Pulmonary artery endothelial cell (primary cell): Measurements from ENCODE around the gene PUM2. TPM values are rescaled to one million over a fixed set of nuclear protein-coding genes. Genes with fewer than 3 reads are reported as not detected.
"Not testable (repeated sequence)": the region's sequence is repeated elsewhere in the genome, so short reads cannot be mapped to it uniquely, and the experiment has no call there.

Experiments
- DNase-seq: peaks from one replicate; pipeline ENCODE4 v3.0.0-alpha.2; 2011; ENCODE audit warnings: low read depth, low spot score
- total RNA-seq: library from RNA; depleted of rRNA; stranded (reverse); fragments of >200 nt; gene quantifications from 2 replicates; pipeline ENCODE4 v1.2.3, GENCODE V29; 2014

Gene PUM2
- total RNA-seq, 1 donor from 2014 or later = 47.5 TPM

DNA sequence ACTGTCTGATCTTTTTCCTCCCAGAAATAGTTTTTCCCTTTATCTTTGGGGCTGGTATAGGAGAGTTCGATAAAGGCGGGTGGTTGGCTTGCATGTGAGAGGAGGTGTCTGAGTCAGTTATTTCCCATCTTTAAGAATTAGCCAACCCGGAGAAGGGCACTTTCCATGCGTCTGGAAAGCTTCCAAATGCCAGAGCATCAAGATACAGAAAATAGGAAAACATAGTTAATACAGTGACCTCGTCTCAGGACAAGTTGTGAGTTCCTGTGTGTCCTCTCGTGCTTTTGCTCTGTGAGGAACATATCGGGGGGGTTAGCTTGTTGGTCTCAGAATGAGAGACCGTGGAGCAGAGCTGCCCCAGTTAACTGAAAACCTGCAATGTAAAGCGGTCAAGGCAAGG lies 18.7 kb upstream of the PUM2 start:
- DNase-seq = no peak

DNA sequence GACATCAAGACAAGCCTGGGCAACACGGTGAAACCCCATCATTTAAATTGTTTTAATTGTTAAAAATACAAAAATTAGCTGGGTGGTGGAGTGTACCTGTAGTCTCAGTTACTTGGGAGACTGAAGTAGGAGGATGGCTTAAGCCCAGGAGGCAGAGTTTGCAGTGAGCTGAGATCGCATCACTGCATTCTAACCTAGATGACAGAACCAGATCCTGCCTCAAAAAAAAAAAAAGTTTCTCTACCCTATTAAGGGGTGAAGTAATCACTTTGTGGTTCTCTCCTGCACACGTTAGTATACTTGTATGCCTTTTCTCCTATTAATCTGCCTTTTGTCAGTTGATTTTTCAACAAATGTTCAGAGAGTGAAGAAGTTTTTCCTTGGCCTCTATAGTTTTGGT lies 18.1 kb upstream of the PUM2 start:
- DNase-seq = no peak

- not testable (repeated sequence) for DNase-seq
Observed at GRCh38 chr2:20367929-20368328, 17.3 kb upstream of the PUM2 start.

GRCh38 chr2:20366672-20367116 lies 16.1 kb upstream of the PUM2 start:
- DNase-seq = no peak

DNA sequence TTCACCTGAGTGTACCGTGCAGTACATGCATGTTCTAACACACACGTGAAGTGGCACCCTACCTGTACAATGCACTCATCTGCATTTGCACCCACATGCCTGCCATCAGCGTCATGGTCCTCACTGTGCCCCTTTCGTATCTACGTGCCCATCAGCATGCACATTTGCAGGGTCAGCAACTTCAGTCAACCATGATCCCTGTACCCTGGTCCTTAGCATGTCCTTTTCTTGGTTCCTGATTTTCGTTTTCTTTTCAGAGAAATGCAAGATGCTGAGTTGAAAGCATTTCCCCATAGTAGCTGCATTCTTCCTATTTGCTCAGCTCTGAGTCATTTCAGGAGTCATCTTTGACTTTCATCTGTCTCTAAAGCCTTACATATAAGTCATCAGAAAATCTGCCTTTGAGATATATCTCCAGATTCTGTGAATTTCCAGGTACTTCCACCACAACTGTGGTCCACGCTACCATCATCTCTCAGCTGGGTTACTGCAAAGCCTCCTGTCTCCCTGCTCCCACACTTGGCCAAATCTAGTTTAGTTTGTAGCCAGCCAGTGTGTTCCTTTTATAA lies 14.7 kb upstream of the PUM2 start:
- no peak for DNase-seq

GRCh38 chr2:20363578-20363977 lies 12.9 kb upstream of the PUM2 start:
- DNase-seq = no peak

DNA sequence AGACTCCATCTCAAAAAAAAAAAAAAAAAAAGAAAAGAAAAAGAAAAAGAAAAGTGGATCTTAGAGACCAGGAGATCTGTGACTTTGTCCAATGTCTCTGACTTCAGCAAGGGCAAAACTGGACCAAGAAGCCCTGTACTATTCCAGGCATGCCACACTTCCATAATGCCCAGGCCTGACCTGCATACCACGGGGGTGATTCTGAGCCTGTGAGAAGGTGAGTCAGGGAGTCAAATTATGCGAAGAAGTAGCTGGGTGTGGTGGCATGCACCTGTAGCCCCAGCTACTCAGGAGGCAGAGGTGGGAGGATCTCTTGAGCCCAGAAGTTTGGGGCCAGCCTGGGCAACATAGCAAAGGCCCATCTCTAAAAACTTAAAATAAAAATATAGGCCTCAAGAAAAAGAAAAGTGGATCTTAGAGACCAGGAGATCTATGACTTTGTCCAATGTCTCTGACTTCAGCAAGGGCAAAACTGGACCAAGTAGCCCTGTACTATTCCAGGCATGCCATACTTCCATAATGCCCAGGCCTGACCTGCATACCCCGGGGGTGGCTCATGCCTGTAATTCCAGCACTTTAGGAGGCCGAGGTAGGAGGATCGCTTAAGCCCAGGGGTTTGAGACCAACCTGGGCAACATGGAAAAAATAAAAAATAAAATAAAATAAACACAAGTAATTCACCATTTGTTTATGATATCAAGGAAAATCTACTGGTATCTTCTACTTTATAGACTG lies 12.2 kb upstream of the PUM2 start:
- no peak for DNase-seq

- DNase-seq = no peak
Observed at GRCh38 chr2:20361893-20362292, 11.2 kb upstream of the PUM2 start.

DNA sequence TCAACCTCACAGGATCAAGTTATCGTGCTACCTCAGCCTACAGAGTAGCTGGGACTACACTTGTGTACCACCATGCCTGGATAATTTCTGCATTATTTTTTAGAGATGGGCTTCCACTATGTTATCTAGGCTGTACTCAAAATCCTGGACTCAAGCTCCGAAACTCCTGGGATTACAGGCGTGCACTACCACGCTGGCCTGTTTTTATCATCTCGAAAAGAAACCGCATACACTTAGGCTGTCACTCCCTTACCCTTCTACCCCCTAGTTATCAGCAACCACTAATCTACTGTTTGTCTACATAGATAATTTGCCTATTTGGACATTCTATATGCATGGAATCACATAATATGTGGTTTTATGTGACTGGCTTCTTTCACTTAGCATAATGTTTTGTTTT lies 8.5 kb upstream of the PUM2 start:
- DNase-seq = no peak

- DNase-seq = no peak
Observed at GRCh38 chr2:20357638-20358389, 7.2 kb upstream of the PUM2 start.

- no peak for DNase-seq
Observed at GRCh38 chr2:20356042-20356441, 5.4 kb upstream of the PUM2 start.

- DNase-seq = no peak
Observed at GRCh38 chr2:20355131-20355530, 4.5 kb upstream of the PUM2 start.

DNA sequence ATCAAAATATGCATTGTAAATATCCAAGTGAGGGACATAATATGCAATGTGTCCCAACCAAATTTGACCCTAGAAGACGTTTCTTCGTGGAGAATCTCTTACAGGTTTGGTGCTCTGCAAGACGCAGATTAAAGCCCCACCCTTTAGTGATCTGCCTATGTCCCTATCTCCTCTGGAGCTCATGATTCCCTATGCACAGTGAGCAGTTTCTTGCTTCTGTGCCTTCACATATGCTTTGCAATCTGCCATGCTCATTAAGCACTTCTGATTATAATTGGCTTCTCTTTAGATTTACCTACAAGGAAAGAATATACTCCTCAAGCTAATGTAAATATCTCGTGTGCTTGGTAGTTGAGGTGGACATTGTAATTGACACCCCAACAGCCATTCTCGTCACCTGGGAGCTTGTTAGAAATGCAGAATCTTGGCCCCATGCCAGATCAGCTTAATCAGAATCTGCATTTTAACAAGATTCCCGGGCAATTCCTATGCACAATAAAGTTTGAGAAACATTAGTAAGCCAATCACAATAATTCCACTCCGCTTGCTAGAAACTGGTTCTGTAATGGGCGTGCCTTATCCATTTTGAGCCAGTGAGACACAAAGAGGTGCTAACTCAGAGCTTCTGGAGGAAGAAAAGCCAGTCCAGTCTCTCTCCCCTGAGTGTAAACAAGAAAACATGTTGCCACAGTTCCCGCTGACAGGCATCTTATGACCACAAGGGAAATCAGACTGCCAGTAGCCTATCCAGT lies 2.8 kb upstream of the PUM2 start:
- DNase-seq = no peak

DNA sequence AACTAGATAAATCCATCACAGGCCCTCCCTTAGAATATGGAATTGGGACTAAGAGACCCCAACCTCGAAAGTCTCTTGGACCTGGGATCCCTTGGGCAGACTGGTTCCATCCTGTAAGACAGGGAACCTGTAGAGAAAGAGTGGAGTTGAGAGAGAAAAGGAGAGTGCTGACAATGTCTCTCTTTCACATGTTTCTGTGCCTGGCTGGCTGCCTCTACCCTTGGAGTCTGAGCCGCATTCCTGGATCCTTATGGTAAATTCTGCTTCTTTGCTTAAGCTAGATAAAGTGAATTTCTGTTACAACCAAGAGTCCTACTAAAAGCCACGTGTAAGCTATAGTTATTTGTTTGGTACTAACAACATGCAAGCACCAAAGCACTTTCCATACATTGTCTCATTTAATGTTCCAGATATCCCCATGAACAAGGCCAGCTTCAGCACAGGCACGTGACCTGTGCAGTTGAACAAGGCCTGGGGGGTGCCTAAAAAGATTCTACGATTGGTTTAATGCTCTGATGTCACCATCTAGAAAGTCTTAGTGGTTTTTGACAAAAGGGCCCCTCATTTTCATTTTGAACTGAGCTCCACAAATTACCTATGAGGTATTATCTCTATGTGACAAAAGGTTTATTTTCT lies 2.1 kb upstream of the PUM2 start:
- DNase-seq = no peak

DNA sequence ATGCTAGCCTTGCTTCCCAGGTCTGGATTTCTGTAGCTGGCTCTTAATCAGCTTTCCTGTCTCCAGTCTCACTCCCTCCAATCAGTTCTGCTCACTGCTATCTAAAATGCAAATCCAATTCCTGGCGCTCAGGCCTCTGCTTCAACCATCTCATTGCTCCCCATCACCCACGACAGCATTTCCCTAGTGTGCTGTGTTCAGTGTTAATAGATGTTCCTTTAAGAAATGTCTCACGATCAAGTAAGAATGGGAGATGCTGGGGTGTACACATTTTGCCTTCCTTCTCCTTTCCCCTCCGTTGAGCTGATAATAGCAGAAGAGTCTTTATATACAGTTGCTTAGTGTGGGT lies 1.6 kb upstream of the PUM2 start:
- no peak for DNase-seq

GRCh38 chr2:20351555-20352229 lies 1.0 kb upstream of the PUM2 start:
- no peak for DNase-seq

DNA sequence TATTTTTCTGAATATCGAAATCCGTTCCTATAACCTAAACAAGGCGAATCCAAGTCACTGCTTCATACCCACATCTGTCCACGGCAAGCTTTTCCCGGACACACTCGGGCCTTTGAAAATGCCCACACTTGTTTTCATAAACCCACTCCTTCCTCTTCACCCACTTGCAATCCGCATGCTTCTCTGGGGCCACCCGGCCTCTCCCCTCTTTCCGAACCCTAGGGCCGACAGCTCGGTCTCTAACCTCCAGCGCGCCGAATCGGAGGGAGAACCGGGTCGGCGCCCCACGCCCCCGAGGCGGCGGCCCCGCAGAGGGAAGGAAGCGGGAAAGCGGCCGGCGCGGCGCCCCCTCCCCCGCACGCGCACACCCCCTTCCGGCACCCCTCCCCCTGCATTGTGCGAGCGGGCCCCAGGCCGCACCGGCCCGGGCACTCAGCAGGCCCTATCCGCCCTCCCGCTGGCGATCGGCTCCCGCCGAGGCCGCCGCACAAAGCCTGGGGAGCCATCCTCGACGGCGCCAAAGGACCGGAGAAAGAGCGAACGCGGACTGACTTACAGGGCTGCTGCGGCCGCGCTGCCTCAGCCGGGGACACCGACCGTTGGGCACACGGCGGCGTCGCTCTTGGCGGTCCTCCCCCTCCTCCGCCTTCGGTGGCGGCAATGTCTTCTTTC lies 467 bp downstream of the PUM2 start:
- no peak for DNase-seq

- no peak for DNase-seq
Observed at GRCh38 chr2:20349513-20349921, 1.1 kb downstream of the PUM2 start.

GRCh38 chr2:20348542-20348941 lies 2.1 kb downstream of the PUM2 start:
- no peak for DNase-seq
